ENCODE measurements around the gene CNGB1. TPM values are rescaled to one million over a fixed set of nuclear protein-coding genes. Genes with fewer than 3 reads are reported as not detected.

The CNGB1 gene
- total and polyA plus RNA-seq, 8 donors = 0.03 to 0.23 (median 0.14) TPM; not detected in 1

DNA sequence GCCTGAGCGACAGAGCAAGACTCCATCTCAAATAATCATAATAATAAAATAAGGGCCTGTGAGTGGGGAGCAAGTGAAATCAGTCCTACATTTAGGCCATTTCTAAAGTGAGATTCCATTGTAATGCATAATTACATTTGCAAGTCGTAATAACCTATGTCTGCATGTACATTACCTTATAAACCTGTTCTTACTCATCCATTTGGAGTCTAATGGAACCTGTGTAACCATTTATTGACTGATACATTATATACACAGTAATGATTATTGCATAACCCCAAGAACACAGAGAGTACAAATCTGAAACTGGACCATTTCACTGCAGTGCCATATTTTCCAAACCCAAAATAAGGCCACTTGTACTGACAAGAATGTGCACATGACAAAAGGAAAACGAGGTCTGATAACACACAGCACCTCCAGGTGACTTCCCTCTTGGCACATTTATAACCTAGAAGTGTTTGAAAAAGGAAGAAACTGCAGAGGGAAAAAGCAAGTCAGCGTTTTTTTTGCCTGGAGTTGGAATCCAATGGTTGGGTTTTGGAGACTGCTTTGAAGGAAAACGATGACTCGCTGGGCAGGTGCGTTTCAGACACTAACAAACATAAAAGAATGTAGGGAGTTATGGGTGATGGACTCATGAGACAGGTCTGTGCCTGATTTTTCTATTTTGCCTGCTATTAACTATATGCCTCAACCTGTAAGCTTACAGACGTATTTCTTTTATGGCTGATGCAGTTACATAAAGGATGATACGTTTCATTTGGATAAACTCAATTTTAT is 105.0 kb downstream of the CNGB1 start:
- no peak for ATAC-seq
- TF ChIP-seq CTCF (IDR thresholded peaks at IDR 0.05) = no peak
- intact Hi-C loops (cut with DNase I) = loop anchor here in 1 of 2 donors (5.0 to 10.0 kb wide), 2 partner anchors 81 to 109 kb away; no protein-coding TSS in a partner anchor

DNA sequence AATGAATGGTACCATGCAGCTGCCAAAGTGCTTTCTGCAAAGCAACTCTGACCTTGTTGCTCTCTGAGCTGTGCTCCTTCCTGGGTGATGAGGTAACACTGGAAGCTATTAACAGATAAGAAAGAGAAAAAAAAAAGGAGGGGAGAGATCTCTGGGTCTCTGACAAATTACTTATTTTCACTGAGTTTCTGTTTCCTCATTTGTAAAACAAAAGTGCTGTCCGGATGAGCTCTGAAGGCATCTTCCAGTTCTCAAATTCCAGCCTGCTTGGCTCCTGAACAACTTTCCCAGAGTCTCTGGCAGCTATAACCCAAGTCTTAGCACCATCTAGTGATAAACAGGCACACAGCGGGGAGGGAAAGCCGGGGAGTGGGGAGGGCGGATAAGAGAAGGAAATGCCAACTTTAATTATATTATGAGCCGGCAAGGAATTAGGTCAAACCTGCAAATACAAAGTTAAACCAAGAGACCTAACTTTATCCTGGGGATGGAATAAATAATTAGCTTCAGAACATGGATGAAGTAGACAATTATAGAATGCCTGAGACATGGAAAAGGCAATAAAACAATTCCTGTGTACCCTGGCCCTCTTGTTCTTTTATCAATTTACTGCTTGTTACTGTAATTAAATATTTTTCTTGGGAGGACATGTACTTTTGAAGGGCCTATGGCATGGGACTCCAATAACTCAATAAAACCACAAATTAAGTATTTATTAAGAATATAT is 107.3 kb downstream of the CNGB1 start:
- Histone ChIP-seq H3K4me1 (peaks cover 0 to 8% of the 10 kb centered on the region in 2 donors), H3K36me3 (no peaks in the 10 kb centered on the region), H3K4me3 (no peak overlapping the region), H3K27me3 (no peaks in the 10 kb centered on the region), H3K27ac (no peak overlapping the region), H3K9me3 (no peaks in the 10 kb centered on the region)
- ATAC-seq (peak; percentile 96), DNase-seq (peak in 3 of 4 donors; percentile 66 to 83 (median 67))
- peak; percentile 39 to 43 for TF ChIP-seq CTCF (IDR thresholded peaks at IDR 0.05)
- intact Hi-C loops (cut with DNase I) = loop anchor here in 1 of 2 donors (10.0 kb wide), 1 partner anchor 79 kb away; no protein-coding TSS in a partner anchor

More for the DNA sequence above, 105.0 kb downstream of the CNGB1 start:
- H3K9me3 ChIP-seq = no peaks in the 10 kb centered on the region
- H3K27ac ChIP-seq = no peak overlapping the region
- no peak overlapping the region for H3K4me3 ChIP-seq
- H3K36me3 ChIP-seq = no peaks in the 10 kb centered on the region
- no peaks in the 10 kb centered on the region for H3K27me3 ChIP-seq
- H3K4me1 ChIP-seq = peaks cover 0 to 8% of the 10 kb centered on the region in 2 donors
- no peak for DNase-seq

DNA sequence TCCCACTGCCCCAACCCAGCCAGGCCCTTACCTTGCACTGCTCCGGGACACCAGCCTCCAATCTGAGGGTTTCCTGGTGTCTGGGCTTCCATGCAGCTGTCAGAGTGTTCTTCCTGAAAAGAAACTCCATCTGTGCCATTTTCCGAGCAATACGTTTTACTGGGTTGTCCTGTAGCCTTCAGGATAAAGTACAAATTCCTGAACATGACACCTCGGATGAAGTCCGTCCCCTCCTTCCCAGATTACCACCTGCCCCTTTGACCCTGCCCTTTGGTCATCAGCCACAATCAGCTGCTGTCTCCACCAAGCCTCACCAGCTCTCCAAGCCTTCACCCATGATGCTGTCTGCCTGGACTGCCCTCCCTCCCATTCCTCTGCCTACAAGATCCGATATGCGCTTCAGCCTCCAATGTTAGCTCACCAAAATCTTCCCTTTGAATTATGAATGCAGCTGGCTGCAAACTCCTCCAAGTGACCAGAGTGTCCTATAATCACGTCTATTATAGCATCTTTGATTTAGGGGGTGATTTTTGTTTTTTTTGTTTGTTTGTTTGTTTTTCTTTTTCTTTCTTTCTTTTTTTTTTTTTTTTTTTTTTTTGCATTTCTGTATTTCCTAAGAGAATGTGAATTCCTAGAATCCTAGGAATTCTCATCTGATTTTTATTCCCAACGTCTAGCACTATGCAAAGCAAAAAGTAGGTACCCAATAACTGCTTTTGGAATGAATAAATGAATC is 108.1 kb downstream of the CNGB1 start:
- Histone ChIP-seq H3K27ac (no peak overlapping the region), H3K36me3 (no peaks in the 10 kb centered on the region), H3K4me3 (no peak overlapping the region), H3K9me3 (no peaks in the 10 kb centered on the region), H3K27me3 (no peaks in the 10 kb centered on the region), H3K4me1 (peaks cover 0 to 8% of the 10 kb centered on the region in 2 donors)
- TF ChIP-seq CTCF (IDR thresholded peaks at IDR 0.05) = no peak
- intact Hi-C loops (cut with DNase I) = loop anchor here in 1 of 2 donors (10.0 kb wide), 1 partner anchor 78 kb away; no protein-coding TSS in a partner anchor
- ATAC-seq = no peak
- no peak for DNase-seq

- intact Hi-C loops (cut with DNase I) = no loop called here
- no peaks in the 10 kb centered on the region for H3K9me3 ChIP-seq
- no peaks in the 10 kb centered on the region for H3K36me3 ChIP-seq
- H3K27ac ChIP-seq = no peak overlapping the region
- no peak for TF ChIP-seq CTCF (IDR thresholded peaks at IDR 0.05)
- H3K4me1 ChIP-seq = peaks cover 0 to 8% of the 10 kb centered on the region in 2 donors
- H3K27me3 ChIP-seq = no peaks in the 10 kb centered on the region
- peak; percentile 39 for ATAC-seq
- DNase-seq = no peak
- H3K4me3 ChIP-seq = no peak overlapping the region
Measured at GRCh38 chr16:57859331-57859730, 111.6 kb downstream of the CNGB1 start.

Measured in left lung (tissue), 10 donors.